PC-9 (cell line): ENCODE data around the gene SORCS2. TPM values are rescaled to one million over a fixed set of nuclear protein-coding genes. Genes with fewer than 3 reads are reported as not detected.

Source experiments
- BruUV-seq: library from RNA; stranded (reverse); fragments of 400-500 nt; replicated peaks from 2 replicates; lab custom pipeline; 2021; lab: Mats Ljungman, UMichigan
- CTCF ChIA-PET: fragments of 300-600 bp; sonication (Branson Sonifier 250); formaldehyde crosslinking; loops from one replicate; lab custom pipeline; 2022; ENCODE audit warnings: antibody characterized with exemption; lab: Charles Lee
- POLR2A ChIA-PET: fragments of 300-600 bp; sonication (Branson Sonifier 250); formaldehyde crosslinking; loops from one replicate; lab custom pipeline; 2022; ENCODE audit warnings: antibody characterized with exemption; ENCODE audit not compliant: unreplicated experiment; lab: Charles Lee
- DNase-seq, 2 experiments: peaks; one replicate each; pipeline versions ENCODE4 v3.0.0 to v3.0.0-alpha.2; 2015 to 2022; ENCODE audit warnings: mixed read lengths in 1 of 2
- H2AFZ ChIP-seq: fragments of 200-600 bp; sonication (generic); 2 replicates; pipeline ENCODE4 v1.8.1; 2017; ENCODE audit warnings: antibody characterized with exemption
- H3F3A ChIP-seq: fragments of 200-600 bp; sonication (generic); 2 replicates; pipeline ENCODE4 v1.8.1; 2017; ENCODE audit warnings: antibody characterized with exemption, mild to moderate bottlenecking, low read depth; ENCODE audit not compliant: insufficient read depth
- H3K27ac ChIP-seq: fragments of 200-600 bp; sonication (generic); 2 replicates; pipeline ENCODE4 v1.6.1; 2016; ENCODE audit warnings: mixed run types
- H3K27me3 ChIP-seq: fragments of 200-600 bp; sonication (generic); 2 replicates; pipeline ENCODE4 v1.6.1; 2016; ENCODE audit warnings: low read depth, mixed run types; ENCODE audit not compliant: insufficient read depth
- H3K36me3 ChIP-seq: fragments of 200-600 bp; sonication (generic); 2 replicates; pipeline ENCODE4 v1.6.1; 2016; ENCODE audit warnings: low read depth, mixed run types
- H3K4me1 ChIP-seq: fragments of 200-600 bp; sonication (generic); replicated peaks from 2 replicates; pipeline ENCODE4 v1.6.1; 2016; ENCODE audit warnings: mixed run types; ENCODE audit not compliant: insufficient read depth
- H3K4me2 ChIP-seq: fragments of 200-600 bp; sonication (generic); 2 replicates; pipeline ENCODE4 v1.6.1; 2017; ENCODE audit warnings: mixed run types
- H3K4me3 ChIP-seq: fragments of 200-600 bp; sonication (generic); 2 replicates; pipeline ENCODE4 v1.6.1; 2016; ENCODE audit warnings: mixed run types
- H3K79me2 ChIP-seq: fragments of 200-600 bp; sonication (generic); 2 replicates; pipeline ENCODE4 v1.6.1; 2017; ENCODE audit warnings: low read depth, mixed run types
- H3K9me2 ChIP-seq: fragments of 200-600 bp; sonication (generic); 2 replicates; pipeline ENCODE4 v1.8.1; 2017; ENCODE audit warnings: mild to moderate bottlenecking; ENCODE audit not compliant: insufficient read depth
- H3K9me3 ChIP-seq: fragments of 200-600 bp; sonication (generic); 2 replicates; pipeline ENCODE4 v1.8.1; 2016; ENCODE audit warnings: low read depth; ENCODE audit not compliant: insufficient read depth
- H4K20me1 ChIP-seq: fragments of 200-600 bp; sonication (generic); 2 replicates; pipeline ENCODE4 v1.8.1; 2017; ENCODE audit not compliant: insufficient read depth
- CTCF ChIP-seq: fragments of 200-600 bp; sonication (generic); conservative IDR thresholded peaks from 2 replicates; pipeline ENCODE4 v1.6.1; 2017; ENCODE audit warnings: mixed run types, antibody characterized with exemption, mild to moderate bottlenecking, moderate library complexity
- EZH2 ChIP-seq: fragments of 200-600 bp; sonication (generic); IDR thresholded peaks from 2 replicates; pipeline ENCODE4 v1.8.0; 2017; ENCODE audit warnings: antibody characterized with exemption, low read depth
- intact Hi-C: fragments of 100-400 bp; cut with micrococcal nuclease; formaldehyde crosslinking; loops from one replicate; pipeline ENCODE4 v1.10.0; 2022; ENCODE audit not compliant: unreplicated experiment
- total RNA-seq: library from RNA; stranded (reverse); gene quantifications from 2 replicates; pipeline ENCODE4 v1.2.3, GENCODE V29; 2021

The SORCS2 gene
- total RNA-seq, 1 experiment from 2014 or later, result 25.8 TPM

- no TSS peak for BruUV-seq
- intact Hi-C loops, result no loop called here
- no peak for DNase-seq
- H2AFZ ChIP-seq, result no peak overlapping the region
- H3K4me3 ChIP-seq, result no peak overlapping the region
- H3K9me3 ChIP-seq, result no peaks in the 10 kb centered on the region
- no peaks in the 10 kb centered on the region for H3K4me1 ChIP-seq
- no peaks in the 10 kb centered on the region for H4K20me1 ChIP-seq
- TF ChIP-seq CTCF, result no peak
- no peak for TF ChIP-seq EZH2
- no peak overlapping the region for H3K4me2 ChIP-seq
- H3K79me2 ChIP-seq, result no peaks in the 10 kb centered on the region
- no peaks in the 10 kb centered on the region for H3F3A ChIP-seq
- no peaks in the 10 kb centered on the region for H3K27me3 ChIP-seq
- H3K27ac ChIP-seq, result no peak overlapping the region
- ChIA-PET CTCF (no interaction called here), POLR2A (no interaction called here)
- H3K36me3 ChIP-seq, result no peaks in the 10 kb centered on the region
- H3K9me2 ChIP-seq, result no peaks in the 10 kb centered on the region
Measured at GRCh38 chr4:7474320-7474719, 282.0 kb downstream of the SORCS2 start.

- intact Hi-C loops, result no loop called here
- H3K9me2 ChIP-seq, result no peaks in the 10 kb centered on the region
- H3F3A ChIP-seq, result no peaks in the 10 kb centered on the region
- no peak for TF ChIP-seq EZH2
- TF ChIP-seq CTCF, result no peak
- H3K4me2 ChIP-seq, result no peak overlapping the region
- no peak overlapping the region for H3K4me3 ChIP-seq
- BruUV-seq, result no TSS peak
- H3K27ac ChIP-seq, result no peak overlapping the region
- ChIA-PET CTCF (no interaction called here), POLR2A (no interaction called here)
- no peaks in the 10 kb centered on the region for H3K27me3 ChIP-seq
- no peak overlapping the region for H2AFZ ChIP-seq
- H4K20me1 ChIP-seq, result no peaks in the 10 kb centered on the region
- H3K4me1 ChIP-seq, result no peaks in the 10 kb centered on the region
- no peak for DNase-seq
- H3K9me3 ChIP-seq, result no peaks in the 10 kb centered on the region
- no peaks in the 10 kb centered on the region for H3K79me2 ChIP-seq
- H3K36me3 ChIP-seq, result no peaks in the 10 kb centered on the region
Measured at GRCh38 chr4:7475207-7475606, 282.9 kb downstream of the SORCS2 start.

GRCh38 chr4:7476820-7477219 lies 284.5 kb downstream of the SORCS2 start:
- no peak for TF ChIP-seq CTCF
- no peak for TF ChIP-seq EZH2
- H3K9me2 ChIP-seq, result no peaks in the 10 kb centered on the region
- no peaks in the 10 kb centered on the region for H3F3A ChIP-seq
- H3K36me3 ChIP-seq, result no peaks in the 10 kb centered on the region
- no peak overlapping the region for H3K27ac ChIP-seq
- no peak overlapping the region for H3K4me3 ChIP-seq
- ChIA-PET CTCF (no interaction called here), POLR2A (no interaction called here)
- H3K27me3 ChIP-seq, result no peaks in the 10 kb centered on the region
- no peak overlapping the region for H3K4me2 ChIP-seq
- no peaks in the 10 kb centered on the region for H3K4me1 ChIP-seq
- no TSS peak for BruUV-seq
- H3K79me2 ChIP-seq, result no peaks in the 10 kb centered on the region
- no peak overlapping the region for H2AFZ ChIP-seq
- no peaks in the 10 kb centered on the region for H4K20me1 ChIP-seq
- DNase-seq, result no peak
- intact Hi-C loops, result no loop called here
- H3K9me3 ChIP-seq, result no peaks in the 10 kb centered on the region
